Dendritic cell treated with granulocyte-macrophage colony-stimulating factor and Interleukin-4, amounts not matched to agents 40 ng/mL and 50 ng/mL, for 4 days (primary cell): ENCODE data around the gene ZNF423.

Experiments used
- H3K27ac Mint-ChIP-seq: one replicate; pipeline ENCODE4 v1.8.0; 2022; ENCODE audit warnings: mild to moderate bottlenecking, mixed read lengths
- H3K27me3 Mint-ChIP-seq: one replicate; pipeline ENCODE4 v1.8.0; 2022; ENCODE audit warnings: mild to moderate bottlenecking, mixed read lengths
- H3K36me3 Mint-ChIP-seq: one replicate; pipeline ENCODE4 v1.8.0; 2022; ENCODE audit warnings: low read depth, mixed read lengths
- H3K4me1 Mint-ChIP-seq: one replicate; pipeline ENCODE4 v1.8.0; 2022; ENCODE audit warnings: low read depth, mixed read lengths
- H3K4me3 Mint-ChIP-seq: one replicate; pipeline ENCODE4 v1.8.0; 2022; ENCODE audit warnings: mild to moderate bottlenecking, moderate library complexity, mixed read lengths
- H3K9me3 Mint-ChIP-seq: one replicate; pipeline ENCODE4 v1.8.0; 2022; ENCODE audit warnings: mixed read lengths
- intact Hi-C: fragments of 100-400 bp; cut with micrococcal nuclease; formaldehyde crosslinking; loops from one replicate; pipeline ENCODE4 v1.15.0; 2022

The ZNF423 gene

GRCh38 chr16:49816875-49817274 is 39.0 kb downstream of the ZNF423 start:
- no peaks in the 10 kb centered on the region for H3K9me3 Mint-ChIP-seq
- H3K4me3 Mint-ChIP-seq: no peak overlapping the region
- no peak overlapping the region for H3K27ac Mint-ChIP-seq
- H3K27me3 Mint-ChIP-seq: no peaks in the 10 kb centered on the region
- H3K4me1 Mint-ChIP-seq: no peaks in the 10 kb centered on the region
- intact Hi-C loops: no loop called here
- H3K36me3 Mint-ChIP-seq: no peaks in the 10 kb centered on the region

GRCh38 chr16:49811644-49812334 is 44.1 kb downstream of the ZNF423 start:
- intact Hi-C loops: no loop called here
- H3K9me3 Mint-ChIP-seq: no peaks in the 10 kb centered on the region
- H3K4me1 Mint-ChIP-seq: no peaks in the 10 kb centered on the region
- H3K4me3 Mint-ChIP-seq: no peak overlapping the region
- H3K36me3 Mint-ChIP-seq: no peaks in the 10 kb centered on the region
- H3K27me3 Mint-ChIP-seq: no peaks in the 10 kb centered on the region
- no peak overlapping the region for H3K27ac Mint-ChIP-seq

GRCh38 chr16:49810831-49811230 is 45.1 kb downstream of the ZNF423 start:
- Mint-ChIP-seq H3K27me3 (no peaks in the 10 kb centered on the region), H3K4me1 (no peaks in the 10 kb centered on the region), H3K36me3 (no peaks in the 10 kb centered on the region), H3K4me3 (no peak overlapping the region), H3K27ac (no peak overlapping the region), H3K9me3 (no peaks in the 10 kb centered on the region)
- intact Hi-C loops: no loop called here

- no peak overlapping the region for H3K4me3 Mint-ChIP-seq
- no peaks in the 10 kb centered on the region for H3K9me3 Mint-ChIP-seq
- intact Hi-C loops: no loop called here
- no peaks in the 10 kb centered on the region for H3K27me3 Mint-ChIP-seq
- H3K4me1 Mint-ChIP-seq: no peaks in the 10 kb centered on the region
- H3K27ac Mint-ChIP-seq: no peak overlapping the region
- no peaks in the 10 kb centered on the region for H3K36me3 Mint-ChIP-seq
Measured at GRCh38 chr16:49809561-49809960, 46.4 kb downstream of the ZNF423 start.

GRCh38 chr16:49809062-49809461 is 46.9 kb downstream of the ZNF423 start:
- no peaks in the 10 kb centered on the region for H3K36me3 Mint-ChIP-seq
- H3K27me3 Mint-ChIP-seq: no peaks in the 10 kb centered on the region
- no peaks in the 10 kb centered on the region for H3K9me3 Mint-ChIP-seq
- intact Hi-C loops: no loop called here
- no peak overlapping the region for H3K27ac Mint-ChIP-seq
- H3K4me3 Mint-ChIP-seq: no peak overlapping the region
- no peaks in the 10 kb centered on the region for H3K4me1 Mint-ChIP-seq

- no peak overlapping the region for H3K4me3 Mint-ChIP-seq
- H3K4me1 Mint-ChIP-seq: no peaks in the 10 kb centered on the region
- H3K27ac Mint-ChIP-seq: no peak overlapping the region
- intact Hi-C loops: no loop called here
- H3K9me3 Mint-ChIP-seq: no peaks in the 10 kb centered on the region
- peaks cover 3% of the 10 kb centered on the region for H3K27me3 Mint-ChIP-seq
- H3K36me3 Mint-ChIP-seq: no peaks in the 10 kb centered on the region
Measured at GRCh38 chr16:49806446-49806845, 49.5 kb downstream of the ZNF423 start.

- H3K27me3 Mint-ChIP-seq: peaks cover 3% of the 10 kb centered on the region
- no peak overlapping the region for H3K4me3 Mint-ChIP-seq
- no peaks in the 10 kb centered on the region for H3K36me3 Mint-ChIP-seq
- H3K4me1 Mint-ChIP-seq: peaks cover 7% of the 10 kb centered on the region
- no peaks in the 10 kb centered on the region for H3K9me3 Mint-ChIP-seq
- intact Hi-C loops: no loop called here
- H3K27ac Mint-ChIP-seq: no peak overlapping the region
Measured at GRCh38 chr16:49801290-49801689, 54.6 kb downstream of the ZNF423 start.

- peaks cover 3% of the 10 kb centered on the region for H3K27me3 Mint-ChIP-seq
- peaks cover 7% of the 10 kb centered on the region for H3K4me1 Mint-ChIP-seq
- intact Hi-C loops: no loop called here
- H3K4me3 Mint-ChIP-seq: no peak overlapping the region
- no peaks in the 10 kb centered on the region for H3K9me3 Mint-ChIP-seq
- no peak overlapping the region for H3K27ac Mint-ChIP-seq
- H3K36me3 Mint-ChIP-seq: no peaks in the 10 kb centered on the region
Measured at GRCh38 chr16:49800876-49801275, 55.0 kb downstream of the ZNF423 start.

GRCh38 chr16:49800441-49800840 is 55.5 kb downstream of the ZNF423 start:
- intact Hi-C loops: no loop called here
- H3K4me3 Mint-ChIP-seq: no peak overlapping the region
- H3K27me3 Mint-ChIP-seq: peaks cover 3% of the 10 kb centered on the region

GRCh38 chr16:49799172-49799571 is 56.7 kb downstream of the ZNF423 start:
- H3K9me3 Mint-ChIP-seq: no peaks in the 10 kb centered on the region
- H3K4me1 Mint-ChIP-seq: peaks cover 7% of the 10 kb centered on the region
- H3K27me3 Mint-ChIP-seq: peaks cover 3% of the 10 kb centered on the region
- intact Hi-C loops: no loop called here
- no peak overlapping the region for H3K4me3 Mint-ChIP-seq
- H3K36me3 Mint-ChIP-seq: no peaks in the 10 kb centered on the region
- no peak overlapping the region for H3K27ac Mint-ChIP-seq

More at GRCh38 chr16:49800441-49800840, 55.5 kb downstream of the ZNF423 start:
- no peaks in the 10 kb centered on the region for H3K9me3 Mint-ChIP-seq
- no peaks in the 10 kb centered on the region for H3K36me3 Mint-ChIP-seq
- H3K27ac Mint-ChIP-seq: no peak overlapping the region
- peaks cover 7% of the 10 kb centered on the region for H3K4me1 Mint-ChIP-seq

- Mint-ChIP-seq H3K27ac (no peak overlapping the region), H3K36me3 (no peaks in the 10 kb centered on the region), H3K9me3 (no peaks in the 10 kb centered on the region), H3K27me3 (no peaks in the 10 kb centered on the region), H3K4me1 (peaks cover under 1% of the 10 kb centered on the region), H3K4me3 (no peak overlapping the region)
- intact Hi-C loops: no loop called here
Measured at GRCh38 chr16:49795513-49795912, 60.4 kb downstream of the ZNF423 start.

- Mint-ChIP-seq H3K27ac (no peak overlapping the region), H3K4me3 (no peak overlapping the region)
Measured at GRCh38 chr16:49793244-49793643, 62.7 kb downstream of the ZNF423 start.

GRCh38 chr16:49789616-49790015 is 66.3 kb downstream of the ZNF423 start:
- no peaks in the 10 kb centered on the region for H3K9me3 Mint-ChIP-seq
- intact Hi-C loops: no loop called here
- no peak overlapping the region for H3K4me3 Mint-ChIP-seq
- no peak overlapping the region for H3K27ac Mint-ChIP-seq
- no peaks in the 10 kb centered on the region for H3K27me3 Mint-ChIP-seq
- no peaks in the 10 kb centered on the region for H3K36me3 Mint-ChIP-seq
- no peaks in the 10 kb centered on the region for H3K4me1 Mint-ChIP-seq

More at GRCh38 chr16:49793244-49793643, 62.7 kb downstream of the ZNF423 start:
- no peaks in the 10 kb centered on the region for H3K27me3 Mint-ChIP-seq
- no peaks in the 10 kb centered on the region for H3K9me3 Mint-ChIP-seq
- no peaks in the 10 kb centered on the region for H3K36me3 Mint-ChIP-seq
- H3K4me1 Mint-ChIP-seq: no peaks in the 10 kb centered on the region
- intact Hi-C loops: no loop called here

GRCh38 chr16:49788986-49789385 is 66.9 kb downstream of the ZNF423 start:
- no peaks in the 10 kb centered on the region for H3K36me3 Mint-ChIP-seq
- no peaks in the 10 kb centered on the region for H3K4me1 Mint-ChIP-seq
- H3K27me3 Mint-ChIP-seq: no peaks in the 10 kb centered on the region
- no peak overlapping the region for H3K4me3 Mint-ChIP-seq
- no peaks in the 10 kb centered on the region for H3K9me3 Mint-ChIP-seq
- intact Hi-C loops: no loop called here
- H3K27ac Mint-ChIP-seq: no peak overlapping the region

GRCh38 chr16:49788572-49788971 is 67.3 kb downstream of the ZNF423 start:
- Mint-ChIP-seq H3K36me3 (no peaks in the 10 kb centered on the region), H3K9me3 (no peaks in the 10 kb centered on the region), H3K4me3 (no peak overlapping the region), H3K27me3 (no peaks in the 10 kb centered on the region), H3K4me1 (no peaks in the 10 kb centered on the region), H3K27ac (no peak overlapping the region)
- intact Hi-C loops: no loop called here
